HEK293 (cell line): ENCODE results near the gene CAPN8.
A peak's percentile ranks its signal among the peaks of the same experiment; 100 is the strongest.

Source experiments
- ELK4 ChIP-seq: IDR thresholded peaks from 2 replicates; pipeline ENCODE4 v1.6.1; 2011; ENCODE audit warnings: mild to moderate bottlenecking, low read depth, low read length, borderline replicate concordance
- GFI1B ChIP-seq: fragments of 450-650 bp; formaldehyde crosslinking; IDR thresholded peaks from 2 replicates; pipeline ENCODE4 v1.5.1; 2016; ENCODE audit warnings: missing biosample characterization, missing genetic modification characterization
- GLIS2 ChIP-seq: fragments of 450-650 bp; formaldehyde crosslinking; IDR thresholded peaks from 2 replicates; pipeline ENCODE4 v1.5.1; 2016; ENCODE audit warnings: missing biosample characterization, missing genetic modification characterization
- HOXD13 ChIP-seq: sonication (generic); formaldehyde crosslinking; IDR thresholded peaks from 2 replicates; pipeline ENCODE4 v1.8.0; 2022; ENCODE audit warnings: missing genetic modification reagents, borderline replicate concordance
- KLF7 ChIP-seq: fragments of 450-650 bp; formaldehyde crosslinking; IDR thresholded peaks from 2 replicates; pipeline ENCODE4 v1.5.1; 2016; ENCODE audit warnings: missing biosample characterization, missing genetic modification characterization, borderline replicate concordance
- OSR2 ChIP-seq: fragments of 450-650 bp; formaldehyde crosslinking; IDR thresholded peaks from 2 replicates; pipeline ENCODE4 v1.5.1; 2016; ENCODE audit warnings: missing biosample characterization, missing genetic modification characterization
- SP3 ChIP-seq: fragments of 450-650 bp; formaldehyde crosslinking; IDR thresholded peaks from 2 replicates; pipeline ENCODE4 v1.5.1; 2016; ENCODE audit warnings: missing biosample characterization, missing genetic modification characterization
- ZBTB17 ChIP-seq: fragments of 450-650 bp; formaldehyde crosslinking; IDR thresholded peaks from 2 replicates; pipeline ENCODE4 v1.5.1; 2016; ENCODE audit warnings: missing biosample characterization, missing genetic modification characterization
- ZBTB20 ChIP-seq: fragments of 450-650 bp; formaldehyde crosslinking; IDR thresholded peaks from 2 replicates; pipeline ENCODE4 v1.5.1; 2016; ENCODE audit warnings: missing biosample characterization, missing genetic modification characterization
- ZBTB49 ChIP-seq: fragments of 450-650 bp; formaldehyde crosslinking; IDR thresholded peaks from 2 replicates; pipeline ENCODE4 v1.5.1; 2016; ENCODE audit warnings: missing biosample characterization, missing genetic modification characterization, low read depth
- ZFP69B ChIP-seq: fragments of 450-650 bp; formaldehyde crosslinking; IDR thresholded peaks from 2 replicates; pipeline ENCODE4 v1.5.1; 2016; ENCODE audit warnings: missing biosample characterization, missing genetic modification characterization
- ZNF132 ChIP-seq: fragments of 450-650 bp; formaldehyde crosslinking; IDR thresholded peaks from 2 replicates; pipeline ENCODE4 v1.5.1; 2017; ENCODE audit warnings: missing biosample characterization, missing genetic modification characterization, borderline replicate concordance
- ZNF138 ChIP-seq: fragments of 450-650 bp; formaldehyde crosslinking; IDR thresholded peaks from 2 replicates; pipeline ENCODE4 v1.5.1; 2016; ENCODE audit warnings: missing biosample characterization, missing genetic modification characterization, borderline replicate concordance
- ZNF146 ChIP-seq: fragments of 450-650 bp; formaldehyde crosslinking; IDR thresholded peaks from 2 replicates; pipeline ENCODE4 v1.5.1; 2016; ENCODE audit warnings: missing biosample characterization, missing genetic modification characterization
- ZNF175 ChIP-seq: fragments of 450-650 bp; formaldehyde crosslinking; IDR thresholded peaks from 2 replicates; pipeline ENCODE4 v1.5.1; 2016; ENCODE audit warnings: missing biosample characterization, missing genetic modification characterization
- ZNF214 ChIP-seq: fragments of 450-650 bp; formaldehyde crosslinking; IDR thresholded peaks from 2 replicates; pipeline ENCODE4 v1.5.1; 2017; ENCODE audit warnings: missing biosample characterization, mild to moderate bottlenecking, missing genetic modification characterization, borderline replicate concordance
- ZNF280D ChIP-seq: fragments of 450-650 bp; formaldehyde crosslinking; IDR thresholded peaks from 2 replicates; pipeline ENCODE4 v1.5.1; 2016; ENCODE audit warnings: missing biosample characterization, missing genetic modification characterization
- ZNF302 ChIP-seq: fragments of 450-650 bp; formaldehyde crosslinking; IDR thresholded peaks from 2 replicates; pipeline ENCODE4 v1.5.1; 2016; ENCODE audit warnings: missing biosample characterization, missing genetic modification characterization, low read depth
- ZNF362 ChIP-seq: fragments of 450-650 bp; formaldehyde crosslinking; IDR thresholded peaks from 2 replicates; pipeline ENCODE4 v1.5.1; 2016; ENCODE audit warnings: missing biosample characterization, missing genetic modification characterization
- ZNF398 ChIP-seq: fragments of 450-650 bp; formaldehyde crosslinking; IDR thresholded peaks from 2 replicates; pipeline ENCODE4 v1.5.1; 2017; ENCODE audit warnings: missing biosample characterization, missing genetic modification characterization
- ZNF433 ChIP-seq: fragments of 450-650 bp; formaldehyde crosslinking; IDR thresholded peaks from 2 replicates; pipeline ENCODE4 v1.5.1; 2016; ENCODE audit warnings: missing biosample characterization, missing genetic modification characterization, low read depth
- ZNF449 ChIP-seq: fragments of 450-650 bp; formaldehyde crosslinking; IDR thresholded peaks from 2 replicates; pipeline ENCODE4 v1.5.1; 2017; ENCODE audit warnings: missing biosample characterization, mild to moderate bottlenecking, missing genetic modification characterization, moderate library complexity
- ZNF473 ChIP-seq: fragments of 450-650 bp; formaldehyde crosslinking; IDR thresholded peaks from 2 replicates; pipeline ENCODE4 v1.5.1; 2017; ENCODE audit warnings: missing biosample characterization, missing genetic modification characterization
- ZNF530 ChIP-seq: fragments of 450-650 bp; formaldehyde crosslinking; IDR thresholded peaks from 2 replicates; pipeline ENCODE4 v1.5.1; 2016; ENCODE audit warnings: low read depth, missing biosample characterization, missing genetic modification characterization
- ZNF580 ChIP-seq: fragments of 450-650 bp; formaldehyde crosslinking; IDR thresholded peaks from 2 replicates; pipeline ENCODE4 v1.5.1; 2016; ENCODE audit warnings: missing biosample characterization, missing genetic modification characterization
- ZNF664 ChIP-seq: fragments of 450-650 bp; formaldehyde crosslinking; IDR thresholded peaks from 2 replicates; pipeline ENCODE4 v1.5.1; 2016; ENCODE audit warnings: missing biosample characterization, missing genetic modification characterization
- ZNF768 ChIP-seq: fragments of 450-650 bp; formaldehyde crosslinking; IDR thresholded peaks from 2 replicates; pipeline ENCODE4 v1.5.1; 2018; ENCODE audit warnings: missing biosample characterization, mild to moderate bottlenecking, missing genetic modification characterization
- ZNF843 ChIP-seq: fragments of 450-650 bp; formaldehyde crosslinking; IDR thresholded peaks from 2 replicates; pipeline ENCODE4 v1.5.1; 2016; ENCODE audit warnings: missing biosample characterization, missing genetic modification characterization

The CAPN8 gene

GRCh38 chr1:223712850-223713474 is 47.5 kb upstream of the CAPN8 start (continued):
- no peak for TF ChIP-seq ZNF146
- TF ChIP-seq OSR2 (tag by site-specific recombination): no peak
- 0 out of 2 replicates have a peak, but pooled peaks have one; percentile 0 for TF ChIP-seq KLF7 (tag by site-specific recombination)
- no peak for TF ChIP-seq ZNF768
- TF ChIP-seq ZBTB49 (tag by site-specific recombination): no peak
- TF ChIP-seq SP3 (tag by site-specific recombination): no peak
- no peak for TF ChIP-seq ZNF362 (tag by site-specific recombination)
- TF ChIP-seq ZNF280D (tag by site-specific recombination): no peak
- TF ChIP-seq ZNF580 (tag by site-specific recombination): no peak
- no peak for TF ChIP-seq ZNF843 (tag by site-specific recombination)
- no peak for TF ChIP-seq ZNF214 (tag by site-specific recombination)
- TF ChIP-seq ELK4: no peak
- no peak for TF ChIP-seq ZNF138
- no peak for TF ChIP-seq ZNF473
- no peak for TF ChIP-seq ZNF302 (tag by site-specific recombination)
- TF ChIP-seq ZNF175 (tag by site-specific recombination): no peak
- no peak for TF ChIP-seq GFI1B (tag by site-specific recombination)
- TF ChIP-seq ZNF433: no peak
- TF ChIP-seq ZBTB20 (tag by site-specific recombination): peak; percentile 98
- no peak for TF ChIP-seq ZNF530 (tag by site-specific recombination)
- TF ChIP-seq GLIS2 (tag by site-specific recombination): peak; percentile 72
- no peak for TF ChIP-seq ZFP69B (tag by site-specific recombination)
- peak; percentile 54; the same call in 1 of the 2 replicates for TF ChIP-seq ZNF398 (tag by site-specific recombination)
- no peak for TF ChIP-seq ZNF664 (tag by site-specific recombination)
- TF ChIP-seq ZBTB17 (tag by site-specific recombination): no peak
- TF ChIP-seq ZNF132 (tag by site-specific recombination): no peak
- 0 out of 2 replicates have a peak, but pooled peaks have one; percentile 9 for TF ChIP-seq HOXD13 (CRISPR knock-in tag)
- no peak for TF ChIP-seq ZNF449 (tag by site-specific recombination)
